ENCODE results near the gene TUBD1.
A peak's percentile ranks its signal among the peaks of the same experiment; 100 is the strongest.
"Not testable (repeated sequence)": the region's sequence is repeated elsewhere in the genome, so short reads cannot be mapped to it uniquely, and the experiment has no call there.

TUBD1 gene, protein sequence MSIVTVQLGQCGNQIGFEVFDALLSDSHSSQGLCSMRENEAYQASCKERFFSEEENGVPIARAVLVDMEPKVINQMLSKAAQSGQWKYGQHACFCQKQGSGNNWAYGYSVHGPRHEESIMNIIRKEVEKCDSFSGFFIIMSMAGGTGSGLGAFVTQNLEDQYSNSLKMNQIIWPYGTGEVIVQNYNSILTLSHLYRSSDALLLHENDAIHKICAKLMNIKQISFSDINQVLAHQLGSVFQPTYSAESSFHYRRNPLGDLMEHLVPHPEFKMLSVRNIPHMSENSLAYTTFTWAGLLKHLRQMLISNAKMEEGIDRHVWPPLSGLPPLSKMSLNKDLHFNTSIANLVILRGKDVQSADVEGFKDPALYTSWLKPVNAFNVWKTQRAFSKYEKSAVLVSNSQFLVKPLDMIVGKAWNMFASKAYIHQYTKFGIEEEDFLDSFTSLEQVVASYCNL

DNA sequence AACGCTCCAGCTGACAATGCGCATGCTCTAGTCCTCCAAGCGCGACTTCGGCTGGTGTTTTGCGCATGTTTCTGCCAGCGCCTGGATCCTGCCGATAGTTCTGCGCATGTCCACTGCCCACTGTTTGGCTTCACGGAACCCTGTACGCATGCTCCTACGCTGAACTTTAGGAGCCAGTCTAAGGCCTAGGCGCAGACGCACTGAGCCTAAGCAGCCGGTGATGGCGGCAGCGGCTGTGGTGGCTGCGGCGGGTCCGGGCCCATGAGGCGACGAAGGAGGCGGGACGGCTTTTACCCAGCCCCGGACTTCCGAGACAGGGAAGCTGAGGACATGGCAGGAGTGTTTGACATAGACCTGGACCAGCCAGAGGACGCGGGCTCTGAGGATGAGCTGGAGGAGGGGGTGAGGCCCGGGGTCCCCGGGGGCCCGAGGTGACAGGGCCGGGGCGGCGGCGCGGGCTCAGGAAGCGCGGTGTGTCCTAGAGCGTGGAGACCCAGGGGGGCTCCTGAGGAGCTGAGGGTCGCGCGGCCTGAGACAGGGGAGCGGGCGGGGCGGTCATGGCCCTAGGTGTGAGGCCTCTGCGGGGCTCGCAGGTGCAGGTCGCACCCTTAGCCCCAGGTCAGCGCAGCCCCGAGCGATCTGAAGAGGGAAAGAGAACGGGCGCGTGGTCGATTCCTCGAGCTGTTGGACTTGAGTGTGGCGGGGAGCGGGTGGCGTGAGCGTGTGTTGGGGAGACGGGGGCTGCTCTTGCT is at the start of gene TUBD1, which contains the start of gene RPS6KB1:
Gene TUBD1, minus strand, starts transcription at position 20 of the 752 bp plus-strand sequence. CDS start 1,941 bp downstream, outside the sequence.
Gene RPS6KB1, plus strand, starts transcription at position 198 of the 752 bp plus-strand sequence. Its CDS starts 64 bp downstream, at position 262.
- peak; percentile 95 to 97 for DNase-seq (ENCODE audit: low read depth in 2 of 2)

DNA sequence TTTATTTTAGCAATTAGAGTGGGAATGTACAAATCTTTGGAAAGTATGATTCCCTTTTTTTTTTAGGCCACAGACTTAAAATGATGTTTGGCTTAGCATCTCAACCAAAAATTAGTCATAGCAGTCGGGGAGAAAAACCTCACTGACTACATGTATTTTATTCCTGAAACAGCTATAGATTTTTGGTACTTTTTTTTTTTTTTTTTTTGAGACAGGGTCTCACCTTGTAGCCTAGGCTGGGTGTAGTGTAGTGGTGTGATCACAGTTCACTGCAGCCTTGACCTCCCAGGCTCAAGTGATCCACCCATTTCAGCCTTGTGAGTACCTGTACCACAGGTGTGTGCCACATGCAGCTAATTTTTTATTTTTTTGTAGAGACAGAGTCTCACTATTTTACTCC is 48.4 kb upstream of the TUBD1 start:
- DNase-seq (ENCODE audit: low read depth in 2 of 2): no peak

DNA sequence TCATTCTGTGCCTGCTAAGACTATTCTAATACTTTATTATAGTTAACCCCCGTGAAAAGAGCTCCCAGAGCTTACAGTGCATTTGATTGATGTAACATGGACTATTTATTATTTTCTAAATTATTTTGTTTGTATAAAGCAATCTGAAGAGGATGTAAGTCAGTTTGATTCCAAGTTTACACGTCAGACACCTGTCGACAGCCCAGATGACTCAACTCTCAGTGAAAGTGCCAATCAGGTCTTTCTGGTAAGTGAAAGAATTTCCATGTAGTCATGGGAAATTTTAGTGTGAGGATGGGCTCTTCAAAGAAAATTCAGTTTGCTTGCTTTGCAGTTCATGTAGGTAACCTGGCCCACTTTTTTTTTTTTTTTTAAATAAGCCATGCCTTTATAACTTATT is 48.0 kb upstream of the TUBD1 start:
- DNase-seq (ENCODE audit: low read depth in 2 of 2): peak in 1 of 2 donors; percentile 18

DNA sequence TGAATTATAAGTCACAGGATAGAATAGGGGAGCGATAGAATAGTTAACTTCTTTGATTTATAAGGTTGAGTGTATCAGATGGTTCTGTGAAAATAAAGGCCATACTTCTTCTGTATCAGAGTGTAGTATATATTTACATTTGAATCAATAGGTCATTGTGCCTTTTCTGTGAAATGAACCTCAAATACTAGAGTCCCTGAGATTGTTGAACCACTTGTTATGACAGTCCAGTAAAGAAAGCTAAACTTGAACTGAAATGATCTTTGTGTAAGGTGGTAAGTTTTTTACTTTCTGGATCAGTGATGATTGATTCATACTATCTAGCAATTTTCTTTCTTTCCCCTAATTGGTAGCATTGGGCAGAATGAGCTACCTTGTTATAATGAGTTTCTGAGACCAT is 40.6 kb upstream of the TUBD1 start:
- DNase-seq (ENCODE audit: low read depth in 2 of 2): not testable (repeated sequence)

DNA sequence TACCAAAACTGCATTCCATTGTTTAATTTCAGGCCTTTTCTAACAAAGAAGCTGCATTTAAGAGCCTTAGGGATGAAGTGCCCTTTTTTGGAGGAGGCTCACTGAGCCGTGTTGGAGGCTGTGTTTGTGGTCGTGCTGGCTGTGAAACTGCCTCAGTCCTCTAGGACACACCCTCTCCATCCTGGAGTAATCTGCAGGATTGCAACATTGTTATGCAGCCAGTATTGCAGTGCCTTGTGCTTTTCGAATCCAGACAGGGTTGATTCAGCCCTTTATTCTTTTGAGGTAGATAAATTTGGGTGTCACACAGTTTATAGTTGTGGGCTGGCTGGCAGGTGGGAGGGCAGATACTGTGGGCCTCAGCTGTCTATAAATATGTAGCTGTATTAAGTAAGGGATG is 38.0 kb upstream of the TUBD1 start:
- not testable (repeated sequence) for DNase-seq (ENCODE audit: low read depth in 2 of 2)

DNA sequence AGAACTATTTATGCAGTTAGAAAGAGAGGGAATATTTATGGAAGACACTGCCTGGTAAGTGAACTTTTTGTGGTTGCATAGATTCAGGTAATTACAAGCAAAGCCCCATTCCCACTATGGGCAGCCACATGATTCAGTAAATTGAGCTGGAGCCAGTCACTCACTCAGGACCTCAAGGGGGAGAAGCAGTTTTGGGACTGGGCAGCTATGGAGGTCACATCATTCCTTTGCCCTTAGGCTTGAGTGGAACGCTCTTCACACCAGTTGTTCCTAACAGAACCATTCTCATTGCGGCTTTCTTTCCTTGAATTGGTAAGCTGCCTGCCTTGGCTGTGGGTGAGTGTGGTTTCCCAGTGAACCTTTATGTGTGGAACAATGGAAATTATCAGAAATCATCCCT is 37.4 kb upstream of the TUBD1 start:
- DNase-seq (ENCODE audit: low read depth in 2 of 2): not testable (repeated sequence)

DNA sequence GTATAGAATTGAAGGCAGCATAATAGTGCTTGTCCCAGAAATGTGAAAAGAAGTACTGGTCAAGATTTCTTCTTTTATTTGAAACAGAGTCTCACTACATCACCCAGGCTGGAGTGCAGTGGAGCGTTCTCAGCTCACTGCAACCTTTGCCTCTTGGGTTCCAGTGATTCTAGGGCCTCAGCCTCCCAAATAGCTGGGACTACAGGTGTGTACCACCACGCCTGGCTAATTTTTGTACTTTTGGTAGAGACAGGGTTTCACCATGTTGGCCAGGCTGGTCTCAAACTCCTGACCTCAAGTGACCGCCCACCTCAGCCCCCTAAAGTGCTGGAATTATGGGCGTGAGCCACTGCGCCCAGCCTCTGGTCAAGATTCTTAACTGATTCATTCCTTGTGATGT is 27.9 kb upstream of the TUBD1 start:
- not testable (repeated sequence) for DNase-seq (ENCODE audit: low read depth in 2 of 2)

DNA sequence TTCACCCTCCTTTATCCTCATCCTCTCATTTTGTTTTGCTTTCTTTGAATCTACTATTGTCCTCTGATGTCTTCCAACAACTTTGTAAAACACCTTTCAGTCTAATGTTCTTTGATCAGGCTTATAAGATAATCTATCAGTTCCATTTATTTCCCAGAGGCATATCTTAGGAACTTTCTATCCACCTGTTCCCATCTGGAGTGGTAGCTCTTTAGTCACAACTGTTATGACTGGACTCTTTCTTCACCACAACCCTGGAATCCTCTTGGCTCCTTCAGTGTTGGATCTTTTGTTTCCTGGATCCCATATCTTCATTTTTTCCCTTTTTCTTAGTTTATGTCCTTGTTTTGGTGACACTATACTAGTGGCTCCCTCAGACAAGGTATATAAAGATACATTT is 23.7 kb upstream of the TUBD1 start:
- no peak for DNase-seq (ENCODE audit: low read depth in 2 of 2)

DNA sequence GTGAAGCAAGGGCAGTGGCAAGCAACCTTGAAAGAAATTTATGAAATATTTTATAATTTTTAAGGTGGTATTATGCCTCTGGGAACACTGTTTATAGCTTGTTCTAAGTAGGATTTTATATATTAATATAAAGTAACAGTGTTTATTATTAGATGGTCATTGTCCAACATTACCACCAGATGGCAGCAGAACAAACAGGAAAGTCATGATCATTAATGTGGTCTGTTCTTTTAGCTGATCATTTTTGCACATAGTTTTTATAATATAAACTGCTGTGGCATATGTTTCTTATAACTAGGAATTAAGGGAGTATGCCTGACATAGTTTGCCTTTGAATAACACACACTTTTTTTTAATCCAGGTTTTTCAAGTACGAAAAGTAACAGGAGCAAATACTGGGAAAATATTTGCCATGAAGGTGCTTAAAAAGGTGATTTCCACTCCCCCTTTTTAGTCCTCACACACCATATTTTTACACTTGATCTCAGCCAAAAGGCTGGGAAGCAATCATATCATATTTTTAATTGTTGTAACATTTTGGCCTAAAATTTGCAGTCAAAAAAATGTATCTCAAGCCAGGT is 21.6 kb upstream of the TUBD1 start:
- no peak for DNase-seq (ENCODE audit: low read depth in 2 of 2)

DNA sequence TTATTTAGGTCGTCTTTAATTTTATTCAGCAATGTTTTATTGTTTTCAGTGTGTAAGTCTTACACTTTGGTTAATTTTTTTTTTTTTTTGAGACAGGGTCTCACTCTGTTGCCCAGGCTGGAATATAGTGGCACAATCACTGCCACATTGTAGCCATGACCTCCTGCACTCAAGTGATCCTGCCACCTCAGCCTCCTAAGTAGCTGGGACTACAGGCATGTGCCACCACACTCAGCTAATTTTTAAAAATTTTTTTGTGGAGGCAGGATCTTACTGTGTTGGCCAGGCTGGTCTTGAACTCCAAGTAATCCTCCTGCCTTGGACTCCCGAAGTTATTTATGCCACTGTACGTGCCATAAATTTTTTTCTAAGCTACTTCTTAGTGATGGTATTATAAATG is 14.7 kb upstream of the TUBD1 start:
- DNase-seq (ENCODE audit: low read depth in 2 of 2): no peak

DNA sequence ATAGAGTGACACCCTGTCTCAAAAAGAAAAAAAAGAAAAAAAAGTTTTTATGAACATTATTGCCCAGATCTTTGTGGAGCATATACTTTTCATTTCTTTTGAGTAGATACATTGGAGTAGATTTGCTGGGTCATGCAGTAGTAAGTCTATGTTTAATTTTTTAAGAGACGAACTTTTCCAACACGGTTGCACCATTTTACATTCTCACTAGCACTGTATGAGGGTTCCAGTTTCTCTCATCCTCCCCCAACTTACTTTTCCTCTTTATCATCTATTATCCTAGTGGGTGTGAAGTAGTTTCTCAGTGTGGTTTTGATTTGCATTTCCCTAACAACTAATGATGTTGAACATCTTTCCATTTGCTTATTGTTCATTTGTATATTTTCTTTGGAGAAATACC is 10.7 kb upstream of the TUBD1 start:
- no peak for DNase-seq (ENCODE audit: low read depth in 2 of 2)

DNA sequence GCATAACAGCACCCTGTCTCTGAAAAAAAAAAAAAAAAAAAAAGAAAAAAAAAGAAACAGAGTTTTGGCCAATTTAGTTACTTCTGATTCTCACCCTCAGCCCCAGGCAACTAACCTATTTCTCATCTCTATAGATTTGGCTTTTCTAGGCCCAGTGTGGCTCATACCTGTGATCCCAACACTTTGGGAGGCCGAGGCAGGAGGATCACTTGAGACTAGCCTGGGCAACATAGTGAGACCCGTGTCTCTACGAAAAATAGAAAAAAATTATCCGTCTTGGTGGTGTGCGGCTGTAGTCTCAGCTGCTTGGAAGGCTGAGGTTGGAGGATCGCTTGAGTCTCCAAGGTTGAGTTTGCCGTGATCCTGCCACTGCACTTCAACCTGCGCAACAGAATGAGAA is 8.9 kb upstream of the TUBD1 start:
- DNase-seq (ENCODE audit: low read depth in 2 of 2): no peak

DNA sequence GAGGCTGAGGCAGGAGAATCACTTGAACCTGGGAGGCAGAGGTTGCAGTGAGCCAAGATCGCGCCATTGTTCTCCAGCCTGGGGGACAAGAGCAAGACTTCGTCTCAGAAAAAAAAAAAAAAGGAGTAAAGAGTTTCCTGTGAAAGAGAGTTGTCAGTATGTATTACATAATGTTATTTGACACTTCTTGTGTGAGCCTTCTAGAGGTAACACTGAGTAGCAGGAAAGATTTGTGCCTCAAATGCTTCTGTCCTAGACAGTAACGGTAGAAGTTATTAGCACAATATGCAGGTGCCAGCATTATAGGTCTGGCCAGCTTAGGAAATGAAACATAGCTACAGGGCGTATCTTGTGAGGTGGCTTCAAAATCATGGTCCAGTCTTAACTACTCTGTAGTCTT is 6.4 kb upstream of the TUBD1 start:
- no peak for DNase-seq (ENCODE audit: low read depth in 2 of 2)

DNA sequence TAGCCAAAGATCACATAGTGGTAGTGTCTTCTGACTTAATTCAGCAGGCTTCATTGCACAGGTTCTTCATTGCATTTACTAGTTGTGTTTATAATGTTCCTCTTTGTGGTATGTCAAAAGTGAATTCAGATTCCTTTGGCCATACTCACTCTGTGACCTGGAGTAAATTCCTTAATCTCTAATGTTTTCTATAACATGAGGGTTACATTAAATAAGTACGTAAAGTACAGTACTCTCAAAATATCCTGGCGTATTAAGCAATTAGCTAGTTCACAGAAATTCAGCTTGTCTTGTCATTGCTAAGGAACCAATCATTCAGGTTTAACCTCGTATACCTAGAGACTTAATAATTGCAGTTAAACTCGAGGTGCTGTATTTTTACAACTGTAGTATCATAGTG is 4.3 kb upstream of the TUBD1 start:
- DNase-seq (ENCODE audit: low read depth in 2 of 2): no peak

DNA sequence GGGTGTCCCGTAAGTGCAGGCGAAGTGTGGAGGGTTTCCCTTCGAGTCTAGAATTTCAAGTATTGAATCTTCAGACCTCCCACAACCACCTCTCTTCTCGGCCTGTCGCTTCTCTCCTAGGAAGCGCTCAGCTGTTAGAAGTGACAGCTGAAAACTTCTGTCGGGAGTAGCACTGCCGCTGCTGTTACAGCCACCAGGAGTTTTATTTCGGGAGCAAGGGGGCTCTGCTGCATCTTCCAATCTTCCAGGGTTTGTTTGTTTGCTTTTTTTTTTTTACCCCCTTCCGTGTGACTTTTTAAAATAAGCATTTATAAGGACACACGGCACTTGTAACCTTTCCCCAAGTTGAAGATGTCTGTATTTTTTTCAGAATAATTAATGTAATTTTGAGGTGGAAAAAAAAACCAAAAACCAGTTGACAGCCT is 945 bp upstream of the TUBD1 start:
- DNase-seq (ENCODE audit: low read depth in 2 of 2): no peak

DNA sequence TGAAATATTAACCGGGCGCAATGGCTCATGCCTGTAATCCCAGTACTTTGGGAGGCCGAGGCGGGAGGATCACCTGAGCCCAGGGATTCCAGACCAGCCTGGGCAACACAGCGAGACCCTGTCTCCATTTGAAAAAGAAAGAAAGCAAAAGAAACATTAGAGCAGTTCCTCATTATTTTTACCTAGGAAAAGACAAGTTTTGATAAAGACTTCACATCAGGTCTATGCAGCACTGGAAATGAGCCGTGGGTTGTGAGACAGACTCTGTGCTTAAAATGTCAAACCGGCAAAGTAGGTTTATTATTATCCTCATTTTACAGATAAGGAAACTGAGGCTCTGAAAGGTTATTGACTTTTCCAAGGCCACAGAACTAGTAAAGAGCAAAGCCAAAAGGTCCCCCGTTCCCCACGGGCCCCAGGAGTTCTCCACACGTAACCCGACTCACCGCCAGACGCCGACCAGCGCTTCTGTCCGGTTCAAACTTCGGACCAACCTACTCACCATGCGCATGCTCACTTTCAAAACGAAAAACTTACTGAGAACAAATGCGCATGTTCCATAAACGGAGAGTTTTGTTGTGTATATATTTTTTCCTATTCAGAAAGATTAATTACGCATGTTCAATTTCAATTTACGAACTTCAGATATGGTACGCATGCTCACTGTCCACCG is 356 bp downstream of the TUBD1 start:
- no peak for DNase-seq (ENCODE audit: low read depth in 2 of 2)

DNA sequence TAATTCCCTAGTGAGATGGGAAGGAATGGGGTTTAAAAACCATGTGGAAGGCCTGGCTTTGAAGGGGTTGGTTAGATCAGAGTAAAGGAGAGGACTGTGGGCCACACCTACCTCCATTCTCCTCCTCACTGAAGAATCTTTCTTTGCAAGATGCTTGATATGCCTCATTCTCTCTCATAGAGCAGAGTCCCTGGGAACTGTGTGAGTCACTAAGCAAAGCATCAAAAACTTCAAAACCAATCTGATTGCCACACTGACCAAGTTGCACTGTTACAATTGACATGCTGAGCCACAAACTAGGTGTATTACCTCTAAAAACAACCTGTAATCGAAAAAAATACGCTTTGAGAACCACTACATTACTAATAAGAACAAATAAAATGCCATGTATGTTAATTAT is 2.0 kb downstream of the TUBD1 start:
- DNase-seq (ENCODE audit: low read depth in 2 of 2): no peak

DNA sequence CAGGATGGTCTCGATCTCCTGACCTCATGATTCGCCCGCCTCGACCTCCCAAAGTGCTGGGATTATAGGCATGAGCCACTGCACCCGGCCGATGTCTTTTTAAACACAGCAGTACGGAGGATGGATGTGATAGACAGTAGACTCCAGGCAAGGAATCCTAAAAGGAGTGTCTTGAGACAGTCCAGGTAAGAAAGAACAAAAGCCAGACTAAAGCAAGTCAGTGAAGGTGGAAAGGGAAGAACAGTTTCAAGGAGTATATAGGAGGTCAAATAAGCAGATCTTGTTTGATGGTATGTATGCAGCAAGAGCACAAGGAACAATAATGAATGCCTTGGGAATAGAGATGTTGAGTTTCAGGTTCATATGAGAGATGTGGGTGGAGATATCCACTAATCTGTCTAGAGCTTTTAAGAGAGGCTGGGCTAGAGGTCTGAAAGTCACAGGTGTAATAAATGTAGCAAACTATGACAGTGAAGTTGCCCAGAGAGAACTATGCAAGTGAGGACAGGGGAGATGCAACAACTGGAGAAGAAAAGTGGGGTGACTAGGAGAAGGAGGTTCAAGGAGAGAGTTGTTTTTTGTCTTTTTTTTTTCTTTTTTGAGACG is 4.5 kb downstream of the TUBD1 start:
- no peak for DNase-seq (ENCODE audit: low read depth in 2 of 2)

DNA sequence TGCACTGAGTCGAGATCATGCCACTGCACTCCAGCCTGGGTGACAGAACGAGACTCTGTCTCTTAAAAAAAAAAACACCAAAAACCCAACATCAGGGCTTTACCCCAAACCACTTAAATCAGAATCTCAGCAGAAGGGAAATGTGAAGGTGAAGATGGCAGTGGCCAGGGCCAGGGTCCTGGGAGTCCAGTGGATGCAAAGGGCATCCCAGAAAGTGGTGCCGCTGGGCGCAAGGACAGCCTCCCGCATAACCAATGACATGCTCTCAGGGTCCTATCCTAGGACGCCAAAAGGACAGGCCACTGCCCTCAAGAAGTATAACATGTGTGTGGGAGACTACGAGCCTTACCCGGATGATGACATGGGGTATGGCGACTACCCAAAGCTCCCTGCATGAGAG is 7.9 kb downstream of the TUBD1 start:
- DNase-seq (ENCODE audit: low read depth in 2 of 2): no peak

DNA sequence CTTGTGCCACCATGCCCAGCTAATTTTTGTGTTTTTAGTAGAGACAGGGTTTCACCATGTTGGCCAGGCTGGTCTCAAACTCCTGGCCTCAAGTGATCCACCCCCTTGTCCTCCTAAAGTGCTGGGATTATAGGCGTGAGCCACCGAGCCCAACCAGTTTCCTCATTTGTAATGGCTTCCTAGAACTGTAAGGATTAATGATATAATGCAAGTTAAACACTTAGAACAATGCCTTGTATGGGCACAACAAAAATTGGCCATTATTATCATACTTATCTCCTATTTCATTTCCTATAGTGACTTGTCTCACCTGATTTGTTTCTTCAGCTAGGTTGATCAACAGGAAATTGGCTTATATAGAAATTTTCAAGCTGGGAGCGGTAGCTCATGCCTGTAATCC is 14.1 kb downstream of the TUBD1 start:
- DNase-seq (ENCODE audit: low read depth in 2 of 2): no peak

DNA sequence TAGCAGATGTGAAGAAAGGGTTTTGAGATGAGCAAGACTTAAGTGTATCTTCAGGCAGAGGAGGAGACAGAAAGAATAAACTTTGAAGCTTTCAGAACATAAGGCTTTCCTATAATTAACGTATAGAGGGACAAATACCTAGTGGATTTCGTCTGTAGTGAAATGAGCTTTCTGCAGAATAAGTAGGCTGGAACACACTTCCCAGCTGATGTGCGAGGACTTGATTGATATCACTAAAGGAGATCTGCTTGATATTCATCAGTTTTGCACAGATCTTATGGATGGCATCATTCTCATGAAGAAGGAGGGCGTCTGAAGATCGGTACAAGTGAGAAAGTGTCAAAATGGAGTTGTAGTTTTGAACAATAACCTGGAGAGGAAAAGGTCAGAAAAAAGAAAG is 14.8 kb downstream of the TUBD1 start:
- DNase-seq (ENCODE audit: low read depth in 2 of 2): no peak

DNA sequence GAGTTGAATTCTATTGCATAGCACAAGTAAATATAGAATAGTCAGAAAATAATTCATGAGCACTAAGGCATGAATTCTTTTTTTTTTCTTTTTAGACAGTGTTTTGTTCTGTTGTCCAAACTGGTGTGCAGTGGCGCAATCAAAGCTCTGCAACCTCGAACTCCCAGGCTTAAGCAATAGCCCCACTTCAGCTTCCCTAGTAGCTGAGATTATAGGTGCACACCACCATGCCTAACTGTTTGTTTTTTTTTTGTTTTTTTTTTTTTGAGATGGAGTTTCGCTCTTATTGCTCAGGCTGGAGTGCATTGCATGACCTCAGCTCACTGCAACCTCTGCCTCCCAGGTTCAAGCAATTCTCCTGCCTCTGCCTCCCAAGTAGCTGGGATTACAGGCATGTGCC is 16.6 kb downstream of the TUBD1 start:
- DNase-seq (ENCODE audit: low read depth in 2 of 2): no peak

All from stimulated activated CD4-positive, alpha-beta T cell treated with anti-CD3 and anti-CD28 coated beads, Interleukin-15, amount 100 ng/mL, for 48 hours (primary cell).